ENCODE results near the gene FAM110D.

FAM110D gene

DNA sequence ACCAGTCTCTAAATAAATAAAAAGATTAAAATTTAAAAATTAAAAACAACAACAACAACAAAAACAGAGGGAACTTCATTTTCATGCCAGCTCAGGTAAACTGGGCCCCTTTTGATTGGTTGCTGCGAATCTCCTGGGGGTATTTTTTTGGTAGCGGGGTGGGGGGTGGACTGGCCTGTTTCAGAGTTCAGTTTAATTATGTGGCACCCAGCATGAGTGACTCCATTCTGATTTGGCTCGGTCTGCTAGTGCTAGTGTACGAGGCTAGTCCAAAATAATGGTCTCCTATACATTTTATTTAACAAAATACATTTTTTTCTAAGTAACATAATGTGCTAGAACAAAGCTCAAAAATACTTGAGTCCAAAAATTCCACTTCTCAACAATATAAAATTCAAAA, 29.1 kb upstream of the FAM110D start:
- DNase-seq (ENCODE audit: low read depth, low spot score): no peak

DNA sequence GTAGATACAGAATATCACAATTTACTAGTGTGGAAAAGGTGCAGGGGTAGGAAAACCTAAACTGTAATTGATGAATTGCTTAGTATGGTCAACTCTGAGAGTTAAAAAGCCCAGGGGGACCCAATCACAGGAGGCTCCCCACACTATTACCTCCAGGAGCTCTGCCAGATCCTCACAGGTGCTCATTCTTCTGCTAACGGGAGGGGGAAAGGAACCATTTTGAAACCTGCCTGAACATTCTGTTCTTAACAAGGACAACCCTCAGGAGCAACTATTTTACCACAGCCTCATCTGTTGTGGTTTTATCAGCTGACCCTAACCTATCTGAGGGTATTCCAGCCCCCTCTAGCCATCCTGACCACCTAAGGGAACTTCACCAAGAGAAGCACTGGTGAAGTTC, 28.2 kb upstream of the FAM110D start:
- no peak for DNase-seq (ENCODE audit: low read depth, low spot score)

DNA sequence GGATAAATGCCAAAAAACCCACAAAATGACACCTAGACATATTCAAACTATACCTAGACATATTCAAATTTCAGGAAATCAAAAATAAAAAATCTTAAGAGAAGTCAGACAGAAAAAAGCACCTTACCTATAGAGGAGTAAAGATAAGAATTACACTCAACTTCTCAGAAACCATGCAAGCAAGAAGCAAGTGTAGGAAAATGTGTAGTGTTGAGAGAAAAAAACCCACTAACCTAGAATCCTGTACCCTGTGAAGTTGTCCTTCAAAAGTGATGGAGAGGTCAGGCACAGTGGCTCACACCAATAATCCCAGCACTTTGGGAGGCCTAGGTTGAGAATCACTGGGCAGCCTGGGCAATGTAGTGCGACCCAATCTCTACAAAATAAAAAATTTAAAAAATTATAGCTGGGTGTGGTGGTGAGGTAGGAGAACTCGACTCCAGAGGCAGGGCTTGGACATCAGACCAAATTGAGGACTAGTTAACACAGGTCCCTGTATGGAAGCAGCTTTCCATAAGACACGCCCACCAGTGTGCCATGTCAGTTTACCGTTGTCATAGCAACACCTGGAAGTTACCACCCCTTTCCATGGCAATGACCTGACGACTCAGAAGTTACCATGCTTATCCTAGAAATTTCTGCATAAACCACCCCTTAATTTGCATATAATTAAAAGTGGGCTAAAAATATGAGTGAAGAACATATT, 26.6 kb upstream of the FAM110D start:
- DNase-seq (ENCODE audit: low read depth, low spot score): no peak

DNA sequence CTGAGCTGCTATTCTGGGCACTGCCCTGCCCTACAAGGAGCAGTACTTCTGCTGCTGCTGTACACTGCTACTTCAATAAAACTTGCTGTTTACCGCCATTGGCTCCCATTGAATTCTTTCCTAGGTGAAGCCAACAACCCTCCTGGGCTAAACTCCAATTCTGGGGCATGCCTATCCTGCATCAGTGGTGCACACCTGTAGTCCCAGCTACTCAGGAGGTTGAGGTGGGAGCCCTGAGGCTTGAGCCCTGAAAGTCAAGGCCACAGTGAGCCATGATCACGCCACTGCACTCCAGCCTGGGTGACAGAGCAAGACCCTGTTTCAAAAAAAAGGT, 26.1 kb upstream of the FAM110D start:
- DNase-seq (ENCODE audit: low read depth, low spot score): no peak

DNA sequence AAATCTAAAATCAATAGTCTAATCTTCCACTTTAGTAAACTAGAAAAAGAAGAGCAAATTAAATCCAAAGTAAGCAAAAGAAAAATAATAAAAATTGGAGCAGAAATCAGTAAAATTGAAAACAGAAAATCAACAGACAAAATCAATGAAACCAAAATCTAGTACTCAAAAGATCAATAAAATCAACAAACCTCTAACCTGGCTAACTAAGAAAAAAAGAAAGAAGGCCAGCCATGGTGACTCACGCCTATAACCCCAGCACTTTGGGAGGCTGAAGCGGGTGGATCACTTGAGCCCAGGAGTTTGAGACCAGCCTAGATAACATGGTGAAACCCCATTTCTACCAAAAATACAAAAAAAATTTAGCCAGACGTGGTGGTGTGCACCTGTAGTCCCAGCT, 24.4 kb upstream of the FAM110D start:
- no peak for DNase-seq (ENCODE audit: low read depth, low spot score)

DNA sequence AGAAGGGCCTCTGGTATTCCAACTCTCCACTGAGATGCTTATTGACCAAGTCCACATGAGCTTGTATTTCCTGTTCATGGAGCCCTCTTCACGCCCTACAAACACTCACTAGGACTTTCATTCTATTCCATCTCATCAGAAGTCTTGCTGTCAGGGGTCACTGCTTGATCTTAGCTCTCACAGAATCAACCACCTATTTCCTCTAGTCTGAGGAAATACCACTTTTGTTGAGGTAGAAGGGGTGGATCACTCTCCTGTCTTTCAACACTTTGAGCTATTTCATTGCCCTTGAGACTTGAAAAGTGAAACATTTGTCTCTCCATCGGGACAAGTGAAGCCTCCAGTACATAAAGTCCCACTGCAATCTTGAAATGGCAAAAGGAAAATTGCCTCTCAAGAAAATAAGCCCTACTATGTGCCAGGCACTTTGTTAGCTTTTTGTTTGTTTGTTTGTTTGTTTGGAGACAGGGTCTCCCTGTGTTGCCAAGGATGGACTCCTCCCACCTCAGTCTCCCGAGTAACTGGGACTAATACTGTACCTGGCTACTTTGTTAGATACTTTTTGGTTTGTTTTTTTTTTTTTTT, 19.8 kb upstream of the FAM110D start:
- no peak for DNase-seq (ENCODE audit: low read depth, low spot score)

DNA sequence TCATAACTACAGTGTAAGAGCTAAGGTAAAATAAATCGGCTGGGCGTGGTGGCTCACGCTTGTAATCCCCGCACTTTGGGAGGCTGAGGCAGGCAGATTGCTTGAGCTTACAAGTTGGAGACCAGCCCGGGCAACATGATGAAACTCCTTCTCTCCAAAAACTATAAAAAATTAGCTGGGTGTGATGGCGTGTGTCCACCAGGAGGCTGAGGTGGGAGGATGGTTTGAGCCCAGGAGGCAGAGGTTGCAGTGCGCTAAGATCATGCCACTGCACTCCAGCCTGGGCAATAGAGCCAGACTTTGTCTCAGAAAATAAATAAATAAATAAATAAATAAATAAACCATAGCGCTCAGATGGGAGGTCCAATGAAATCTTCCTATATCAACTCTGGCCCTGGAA, 16.7 kb upstream of the FAM110D start:
- DNase-seq (ENCODE audit: low read depth, low spot score): no peak

DNA sequence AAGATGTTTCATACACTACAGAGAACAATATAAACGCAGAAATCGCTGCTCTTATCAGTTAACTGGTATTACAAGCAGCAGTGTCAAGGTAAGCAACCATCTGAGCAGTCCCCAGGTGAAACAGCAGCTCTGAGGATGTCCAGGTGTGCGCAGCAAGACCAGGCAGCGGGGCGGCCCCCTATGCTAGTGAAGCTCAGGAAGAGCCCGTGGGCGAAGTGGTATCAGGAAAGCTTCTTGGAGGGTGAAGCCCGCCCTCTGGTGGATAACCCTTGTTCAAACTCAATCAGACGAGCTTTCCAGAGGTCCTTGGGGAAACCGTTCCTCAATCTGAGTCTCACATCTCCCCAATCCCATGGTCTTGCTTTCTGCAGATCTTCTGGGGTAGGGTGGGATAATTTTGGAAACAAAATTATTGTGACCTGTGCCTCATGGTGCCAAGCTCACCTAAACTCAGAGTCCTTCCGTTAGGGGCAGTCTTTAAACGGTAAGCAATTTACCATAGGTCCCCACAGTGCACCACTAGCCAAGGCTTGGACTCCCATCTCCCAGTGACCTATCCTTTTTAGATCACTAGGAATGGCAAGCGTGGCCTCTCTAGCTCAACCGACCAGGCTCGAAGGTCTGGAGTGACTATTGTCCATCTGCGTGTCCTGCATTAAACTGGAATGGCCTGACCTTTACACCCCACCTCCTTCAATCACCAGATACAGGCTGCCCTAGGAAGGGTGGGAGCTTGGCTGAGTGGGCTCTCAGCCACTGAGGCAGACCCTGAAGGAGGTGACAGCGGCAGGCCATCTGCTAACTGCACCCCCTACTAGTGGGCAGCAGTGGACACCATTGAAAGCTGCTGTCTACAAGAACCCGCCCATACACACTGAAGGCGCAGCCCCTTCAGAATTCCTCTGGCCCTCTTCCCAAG, 13.6 kb upstream of the FAM110D start:
- DNase-seq (ENCODE audit: low read depth, low spot score): no peak

DNA sequence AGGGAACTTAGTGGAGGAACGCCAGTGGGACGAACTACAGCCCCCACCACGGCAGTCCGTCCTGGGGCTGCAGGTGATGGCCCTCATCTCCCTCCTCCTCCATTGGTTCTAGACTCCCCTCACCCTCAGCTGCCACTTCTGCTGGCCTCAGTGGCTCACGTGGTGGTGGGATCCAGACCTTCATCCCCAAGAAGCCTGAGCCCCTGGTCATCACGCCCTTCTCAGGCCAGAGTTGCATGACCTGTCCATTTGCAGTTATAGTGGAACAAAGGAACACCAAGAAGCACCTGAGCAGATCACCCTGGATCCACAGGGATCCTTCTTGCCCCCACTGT, 13.0 kb upstream of the FAM110D start:
- no peak for DNase-seq (ENCODE audit: low read depth, low spot score)

DNA sequence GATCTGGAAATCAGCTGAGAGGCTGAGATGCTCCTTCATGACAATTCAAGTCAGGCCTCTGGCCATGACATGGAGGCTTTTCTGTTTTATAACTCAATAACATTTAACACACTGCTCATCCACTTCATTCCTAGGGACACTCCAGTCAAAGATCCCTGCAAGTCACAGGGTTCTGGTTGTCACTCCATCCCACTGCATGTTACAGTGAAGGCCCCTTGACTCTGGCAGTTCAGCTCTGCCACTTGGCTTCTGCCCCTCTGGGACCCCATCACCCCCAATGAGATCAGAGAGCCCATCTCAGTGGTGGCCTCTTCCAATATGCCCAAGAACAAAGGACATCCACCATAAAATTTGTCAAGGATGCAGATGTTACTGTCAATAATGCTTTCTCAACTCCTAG, 10.0 kb upstream of the FAM110D start:
- DNase-seq (ENCODE audit: low read depth, low spot score): no peak

DNA sequence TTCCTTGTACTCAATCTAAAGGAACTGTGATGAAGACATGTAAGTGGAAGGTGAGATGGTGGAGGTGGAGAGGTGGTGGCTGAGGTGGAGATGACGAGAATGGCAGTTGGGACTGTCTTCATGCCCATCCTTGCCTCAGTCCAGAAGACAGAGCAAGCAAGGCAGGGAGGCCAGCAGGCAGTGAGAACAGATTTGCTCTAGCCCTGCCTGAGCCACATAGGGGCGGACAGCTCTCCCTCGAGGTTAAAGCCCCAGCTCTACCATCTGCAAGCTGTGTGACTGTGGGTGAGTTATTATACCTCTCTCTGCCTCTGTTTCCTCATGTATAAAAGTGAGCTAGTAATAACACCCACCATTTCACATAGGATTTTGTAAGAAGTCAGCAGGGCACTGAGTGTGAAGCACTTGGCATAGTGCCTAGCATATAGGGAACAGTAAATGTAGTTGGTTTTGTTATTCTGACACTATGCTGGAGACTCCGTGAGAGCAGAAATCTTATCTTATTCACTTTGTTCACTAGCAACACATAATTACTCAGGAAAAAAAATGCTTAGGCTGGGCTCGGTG, 4.8 kb upstream of the FAM110D start:
- DNase-seq (ENCODE audit: low read depth, low spot score): no peak

DNA sequence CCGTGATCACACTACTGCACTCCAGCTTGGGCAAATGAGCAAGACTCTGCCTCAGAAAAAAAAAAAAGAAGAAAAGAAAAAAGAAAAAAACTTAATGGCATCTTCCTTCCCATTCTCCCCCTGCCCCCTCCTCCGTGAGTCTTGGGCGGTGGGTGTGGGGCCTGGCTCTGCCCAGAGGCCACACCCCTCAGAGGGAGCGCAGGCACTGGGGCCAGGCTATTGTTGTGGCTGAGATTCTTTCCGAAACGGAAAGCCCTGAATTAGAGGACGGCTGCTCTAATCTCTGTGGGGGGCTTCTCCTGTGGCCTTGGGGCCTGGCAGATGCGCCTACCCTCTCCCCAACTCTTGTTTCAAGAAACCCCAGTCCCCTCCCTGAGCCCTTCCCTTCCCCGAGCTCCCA, 4.1 kb upstream of the FAM110D start:
- no peak for DNase-seq (ENCODE audit: low read depth, low spot score)

DNA sequence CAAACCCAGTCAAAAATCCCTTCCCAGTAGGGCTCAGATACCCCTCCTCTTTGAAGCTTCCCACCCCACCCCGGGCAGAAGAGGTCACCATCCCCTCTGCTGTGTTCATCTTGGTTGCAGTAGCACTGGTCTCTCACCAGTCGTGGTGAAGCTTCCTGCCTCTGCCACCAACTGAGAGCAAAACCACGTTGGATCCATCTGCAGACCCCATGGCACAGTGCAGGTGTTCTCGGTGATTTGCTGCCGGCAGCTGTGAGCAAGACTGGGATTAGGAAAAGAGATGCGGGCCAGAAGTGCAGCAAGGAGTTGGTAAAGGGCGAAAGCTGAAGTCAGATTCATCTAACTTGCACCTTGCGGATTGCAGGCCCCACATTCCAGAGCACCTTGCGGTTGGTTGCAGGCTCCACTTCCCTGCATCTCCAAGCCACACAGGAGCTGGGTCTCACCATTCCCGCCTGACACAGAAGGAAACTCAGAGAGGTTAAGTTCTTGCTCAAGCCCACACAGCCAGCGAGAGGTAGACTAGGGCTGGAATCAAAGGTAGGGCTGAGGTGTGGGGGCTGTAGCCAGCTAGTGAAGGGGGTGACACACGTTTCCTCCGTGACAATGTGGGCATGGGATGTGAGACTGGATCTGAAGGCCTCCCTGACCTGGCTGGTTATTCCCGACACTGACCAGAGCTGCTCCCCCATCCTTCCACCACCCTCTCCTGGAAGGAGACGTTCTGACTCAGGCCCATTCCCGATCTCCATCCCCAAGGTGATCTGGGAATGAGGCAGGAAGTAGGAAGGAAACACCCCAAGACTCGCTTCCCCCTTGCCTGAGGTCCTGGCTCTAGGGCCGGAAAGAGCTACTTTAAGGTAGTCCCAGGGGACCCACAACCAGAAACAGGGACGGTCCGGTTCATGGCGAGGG, 3.3 kb upstream of the FAM110D start:
- DNase-seq (ENCODE audit: low read depth, low spot score): no peak

DNA sequence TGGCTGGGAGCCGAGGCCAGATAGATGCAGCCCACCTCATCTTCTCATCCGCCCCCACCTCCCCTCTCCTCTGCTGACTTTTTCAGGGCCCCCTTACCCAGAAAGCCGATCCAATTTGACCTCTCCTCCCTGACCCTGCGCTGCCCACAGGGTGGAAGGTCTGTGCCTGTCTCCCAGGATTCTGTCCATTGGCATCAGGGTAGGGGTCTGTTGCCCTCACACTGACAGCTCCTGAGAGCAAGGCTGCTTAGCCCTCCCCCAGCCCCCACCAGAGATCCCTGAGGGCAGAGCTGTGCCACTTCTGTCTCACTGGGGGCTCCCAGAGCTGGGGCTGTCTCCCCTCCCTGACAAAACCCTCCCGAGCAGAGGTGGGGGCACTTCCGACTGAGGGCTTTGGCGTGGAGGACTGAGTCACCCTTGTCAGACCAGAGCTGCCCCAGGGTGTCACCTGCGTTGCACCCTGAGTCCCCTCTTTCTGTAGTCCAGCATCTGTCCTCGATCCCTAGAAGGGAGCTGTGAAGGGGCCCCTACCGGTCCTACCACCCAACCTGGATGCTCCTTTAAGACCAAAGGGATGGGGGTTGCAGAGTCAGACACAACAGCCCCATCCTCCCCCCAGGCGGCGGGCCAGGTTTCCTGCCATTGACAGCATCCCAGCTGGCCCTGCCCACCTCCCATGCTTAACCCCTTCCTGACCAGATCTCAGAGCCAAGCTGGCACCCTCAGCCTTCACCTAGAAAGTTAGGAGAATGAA, 2.4 kb upstream of the FAM110D start:
- no peak for DNase-seq (ENCODE audit: low read depth, low spot score)

DNA sequence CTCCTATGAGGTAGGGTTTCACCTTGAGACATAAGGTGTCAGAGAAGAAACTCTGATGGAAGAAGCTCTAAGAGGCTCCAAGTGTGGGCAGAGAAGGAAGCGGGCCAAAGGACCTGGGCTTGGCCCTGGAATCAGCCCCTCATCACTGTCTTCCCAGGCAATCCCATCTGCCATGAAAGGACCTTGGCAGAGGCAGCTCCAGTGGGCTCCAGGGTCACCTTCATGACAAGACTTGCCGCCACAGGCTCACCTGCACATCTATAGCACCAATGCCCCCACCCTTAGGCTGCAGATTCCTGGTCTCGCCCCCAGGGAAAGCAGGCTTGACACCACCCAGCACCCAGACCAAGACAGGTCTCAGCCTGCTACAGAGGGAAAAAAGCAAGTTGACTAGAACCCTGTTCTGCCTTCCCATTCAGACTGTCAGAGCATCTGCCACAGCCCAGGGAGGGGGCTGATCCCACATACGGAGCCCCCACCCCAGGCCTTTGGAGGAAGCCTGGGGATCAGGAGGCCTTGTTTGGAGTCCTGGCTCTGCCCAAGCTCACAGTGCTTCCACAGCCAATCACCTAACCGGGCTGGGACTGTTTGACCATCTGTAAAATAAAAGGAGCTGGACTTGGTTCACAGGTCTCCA, 490 bp upstream of the FAM110D start:
- DNase-seq (ENCODE audit: low read depth, low spot score): no peak

DNA sequence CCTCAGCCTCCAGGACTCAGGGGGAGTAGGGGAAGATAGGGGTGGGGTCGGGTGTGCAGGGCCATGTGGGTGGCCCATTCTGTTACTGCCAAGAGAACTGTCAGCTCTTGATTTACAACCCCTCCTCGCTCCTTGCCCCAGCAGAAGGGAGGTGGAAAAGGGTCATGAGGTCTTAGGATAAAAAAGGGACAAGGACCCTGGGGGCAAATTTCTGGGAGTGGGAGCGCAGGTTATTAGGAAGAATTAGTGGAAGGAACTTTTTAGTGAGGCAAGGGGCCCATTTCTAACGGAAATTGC, 812 bp downstream of the FAM110D start:
- DNase-seq (ENCODE audit: low read depth, low spot score): no peak

DNA sequence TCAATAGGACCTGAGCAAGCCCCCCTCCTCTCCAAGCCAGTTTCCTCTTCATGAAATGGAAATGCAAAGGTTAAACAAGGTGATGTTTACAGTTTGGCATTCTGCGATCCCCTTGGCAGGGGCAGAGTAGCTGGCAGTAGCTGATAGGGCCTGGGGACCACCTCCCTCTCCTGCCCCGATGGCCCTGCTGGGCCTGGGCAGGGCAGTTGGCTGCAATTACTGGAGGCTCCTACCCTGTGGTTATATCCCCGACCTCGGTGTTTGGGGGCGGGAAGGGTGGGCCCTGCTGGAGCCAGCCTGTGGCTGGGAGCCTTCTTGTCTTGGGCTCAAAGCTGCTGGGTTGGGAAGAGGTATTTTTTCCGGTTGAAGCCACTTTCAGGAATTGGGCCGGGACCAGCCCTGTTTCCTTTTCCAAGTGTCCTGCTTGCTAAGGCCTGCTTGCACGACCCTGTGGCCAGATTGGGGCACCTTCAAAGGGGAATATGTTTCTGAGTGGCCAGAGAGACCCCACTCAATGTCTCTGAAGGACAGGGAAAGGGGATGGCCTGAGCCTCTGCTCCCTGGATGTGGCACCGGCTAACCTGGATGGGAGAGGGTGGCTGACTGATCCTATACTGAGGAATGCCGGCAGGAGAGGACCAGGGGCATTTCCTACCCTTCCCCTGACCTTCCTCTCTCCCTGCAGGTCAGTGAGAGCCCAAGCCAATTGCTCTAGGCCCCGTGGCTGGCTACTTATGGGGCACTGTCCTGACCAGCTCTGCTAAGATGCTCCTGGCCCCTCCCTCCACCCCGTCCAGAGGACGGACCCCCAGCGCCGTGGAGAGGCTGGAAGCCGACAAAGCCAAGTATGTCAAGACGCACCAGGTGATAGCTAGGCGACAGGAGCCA, 1.9 kb downstream of the FAM110D start:
- DNase-seq (ENCODE audit: low read depth, low spot score): no peak

DNA sequence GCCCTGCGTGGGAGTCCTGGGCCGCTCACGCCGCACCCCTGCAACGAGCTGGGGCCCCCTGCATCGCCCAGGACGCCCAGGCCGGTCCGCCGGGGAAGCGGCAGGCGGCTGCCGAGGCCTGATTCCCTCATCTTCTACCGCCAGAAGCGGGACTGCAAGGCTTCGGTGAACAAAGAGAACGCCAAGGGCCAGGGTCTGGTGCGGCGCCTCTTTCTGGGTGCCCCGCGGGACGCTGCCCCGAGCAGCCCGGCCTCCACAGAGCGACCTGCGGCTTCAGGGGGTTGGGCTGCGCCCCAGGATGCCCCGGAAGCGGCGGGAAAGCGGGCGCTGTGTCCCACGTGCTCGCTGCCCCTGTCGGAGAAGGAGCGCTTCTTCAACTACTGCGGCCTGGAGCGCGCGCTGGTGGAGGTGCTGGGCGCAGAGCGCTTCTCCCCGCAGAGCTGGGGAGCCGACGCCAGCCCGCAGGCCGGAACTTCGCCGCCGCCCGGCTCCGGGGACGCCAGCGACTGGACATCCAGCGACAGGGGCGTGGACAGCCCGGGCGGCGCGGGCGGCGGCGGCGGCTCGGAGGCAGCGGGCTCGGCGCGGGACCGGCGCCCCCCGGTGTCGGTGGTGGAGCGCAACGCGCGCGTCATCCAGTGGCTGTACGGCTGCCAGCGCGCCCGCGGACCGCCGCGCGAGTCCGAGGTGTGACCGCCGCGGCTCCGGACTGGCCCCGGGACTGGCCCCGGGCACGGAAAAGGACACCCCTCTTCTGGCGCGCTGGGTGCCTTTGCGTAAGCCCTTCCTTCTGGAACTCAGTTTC, 2.7 kb downstream of the FAM110D start:
- no peak for DNase-seq (ENCODE audit: low read depth, low spot score)

DNA sequence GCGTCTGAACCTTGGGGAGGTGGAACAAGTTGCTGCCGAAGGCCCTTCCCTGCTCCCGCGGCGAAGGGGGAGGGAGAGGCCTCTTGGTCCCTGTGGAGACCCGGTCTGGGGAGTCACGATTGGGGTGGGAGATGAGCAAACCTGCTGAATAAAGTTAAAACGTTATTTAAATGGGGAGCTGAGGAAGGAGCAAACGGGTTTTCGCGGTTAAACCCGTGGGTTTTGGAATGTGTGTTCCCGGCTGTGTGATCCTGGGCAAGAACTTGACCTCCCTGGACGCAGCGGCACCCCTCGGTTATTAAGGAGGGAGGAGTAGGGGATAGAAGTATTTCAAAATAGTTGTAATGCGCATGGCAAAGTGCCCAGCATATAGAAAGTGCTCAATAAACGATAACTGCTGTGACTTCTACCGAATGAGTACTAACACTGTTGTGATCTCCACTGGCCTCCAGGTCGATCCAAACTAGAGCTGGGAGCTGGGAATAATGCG, 3.4 kb downstream of the FAM110D start:
- no peak for DNase-seq (ENCODE audit: low read depth, low spot score)
